ENCODE data around the gene KCNN4. TPM values are rescaled to one million over a fixed set of nuclear protein-coding genes. Genes with fewer than 3 reads are reported as not detected.

KCNN4 gene
- total RNA-seq, 1 experiment from 2014 or later, result 0.26 TPM

- Histone ChIP-seq H2AFZ (ENCODE audit: low read length) (no peak overlapping the region), H3K27ac (ENCODE audit: insufficient read length, low read depth, low read length) (no peak overlapping the region), H3K79me1 (ENCODE audit: insufficient read depth, low read depth, low read length, poor library complexity, severe bottlenecking) (no peaks in the 10 kb centered on the region), H3K27me3 (ENCODE audit: insufficient read depth, low read length) (no peaks in the 10 kb centered on the region), H2BK5ac (ENCODE audit: insufficient read length, low read length) (no peak overlapping the region), H3K4ac (ENCODE audit: low read depth, low read length) (no peak overlapping the region), H3K23me2 (ENCODE audit: insufficient read length, low read depth, low read length, poor library complexity, severe bottlenecking) (no peaks in the 10 kb centered on the region), H4K8ac (replicated peaks; ENCODE audit: insufficient read length, low read depth, low read length) (no peak overlapping the region), H3K4me2 (ENCODE audit: insufficient read depth, insufficient read length, low read length) (no peak overlapping the region), H3K79me2 (ENCODE audit: insufficient read depth, low read length) (no peaks in the 10 kb centered on the region), H3T11ph (ENCODE audit: low read length) (no peak overlapping the region), H2AK5ac (ENCODE audit: insufficient read length, low read length) (no peak overlapping the region), H3K18ac (ENCODE audit: insufficient read length, low read depth, low read length) (no peak overlapping the region), H3K9ac (ENCODE audit: extremely low read depth, insufficient read length, low read length) (no peak overlapping the region), H2BK12ac (ENCODE audit: insufficient read length, low read depth, low read length) (no peak overlapping the region), H4K5ac (ENCODE audit: insufficient read length, low read depth, low read length) (no peak overlapping the region), H3K23ac (ENCODE audit: insufficient read length, low read depth, low read length) (no peak overlapping the region), H4K20me1 (ENCODE audit: control insufficient read depth, insufficient read depth, insufficient read length) (no peaks in the 10 kb centered on the region), H3K14ac (ENCODE audit: insufficient read depth, low read length) (no peak overlapping the region), H3K56ac (ENCODE audit: insufficient read length, low read depth, low read length) (no peak overlapping the region), H2BK20ac (ENCODE audit: low read depth, low read length, poor library complexity, severe bottlenecking) (no peak overlapping the region), H2BK120ac (ENCODE audit: low read depth, low read length, poor library complexity, severe bottlenecking) (no peak overlapping the region), H2BK15ac (ENCODE audit: low read depth, low read length) (no peak overlapping the region), H3K4me1 (ENCODE audit: insufficient read depth, low read length) (no peaks in the 10 kb centered on the region; the same call in 1 of the 2 replicates), H3K9me3 (ENCODE audit: control insufficient read depth, low read depth, low read length) (no peaks in the 10 kb centered on the region), H4K91ac (ENCODE audit: insufficient read length, low read depth, low read length) (no peak overlapping the region)
- no CpG with 5 or more reads among the region's 3 CpGs for WGBS (ENCODE audit: extremely low coverage, insufficient read length, low lambda C conversion rate)
- TF ChIP-seq, protein P1, sequence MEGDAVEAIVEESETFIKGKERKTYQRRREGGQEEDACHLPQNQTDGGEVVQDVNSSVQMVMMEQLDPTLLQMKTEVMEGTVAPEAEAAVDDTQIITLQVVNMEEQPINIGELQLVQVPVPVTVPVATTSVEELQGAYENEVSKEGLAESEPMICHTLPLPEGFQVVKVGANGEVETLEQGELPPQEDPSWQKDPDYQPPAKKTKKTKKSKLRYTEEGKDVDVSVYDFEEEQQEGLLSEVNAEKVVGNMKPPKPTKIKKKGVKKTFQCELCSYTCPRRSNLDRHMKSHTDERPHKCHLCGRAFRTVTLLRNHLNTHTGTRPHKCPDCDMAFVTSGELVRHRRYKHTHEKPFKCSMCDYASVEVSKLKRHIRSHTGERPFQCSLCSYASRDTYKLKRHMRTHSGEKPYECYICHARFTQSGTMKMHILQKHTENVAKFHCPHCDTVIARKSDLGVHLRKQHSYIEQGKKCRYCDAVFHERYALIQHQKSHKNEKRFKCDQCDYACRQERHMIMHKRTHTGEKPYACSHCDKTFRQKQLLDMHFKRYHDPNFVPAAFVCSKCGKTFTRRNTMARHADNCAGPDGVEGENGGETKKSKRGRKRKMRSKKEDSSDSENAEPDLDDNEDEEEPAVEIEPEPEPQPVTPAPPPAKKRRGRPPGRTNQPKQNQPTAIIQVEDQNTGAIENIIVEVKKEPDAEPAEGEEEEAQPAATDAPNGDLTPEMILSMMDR (conservative IDR thresholded peaks at IDR 0.05), result no peak
- Mint-ChIP-seq H3K27me3 (ENCODE audit: low read depth) (peaks cover 3% of the 10 kb centered on the region), H3K4me3 (no peak overlapping the region; a peak in 1 of 5 replicates), H3K36me3 (ENCODE audit: insufficient read depth in 1 of 3, low read depth in 3 of 3) (no peaks in the 10 kb centered on the region), H3K9me3 (no peaks in the 10 kb centered on the region), H3K4me1 (peaks cover 20 to 26% of the 10 kb centered on the region in 2 experiments), H3K27ac (peak overlapping the region in 1 of 3 experiments; percentile 6; a peak in 1 of 7 replicates)
- DNase-seq, result no peak
These were observed 18.0 kb downstream of the KCNN4 start for GRCh38 chr19:43762814-43763213.
